ENCODE data around the gene MTUS2.

Gene MTUS2

DNA sequence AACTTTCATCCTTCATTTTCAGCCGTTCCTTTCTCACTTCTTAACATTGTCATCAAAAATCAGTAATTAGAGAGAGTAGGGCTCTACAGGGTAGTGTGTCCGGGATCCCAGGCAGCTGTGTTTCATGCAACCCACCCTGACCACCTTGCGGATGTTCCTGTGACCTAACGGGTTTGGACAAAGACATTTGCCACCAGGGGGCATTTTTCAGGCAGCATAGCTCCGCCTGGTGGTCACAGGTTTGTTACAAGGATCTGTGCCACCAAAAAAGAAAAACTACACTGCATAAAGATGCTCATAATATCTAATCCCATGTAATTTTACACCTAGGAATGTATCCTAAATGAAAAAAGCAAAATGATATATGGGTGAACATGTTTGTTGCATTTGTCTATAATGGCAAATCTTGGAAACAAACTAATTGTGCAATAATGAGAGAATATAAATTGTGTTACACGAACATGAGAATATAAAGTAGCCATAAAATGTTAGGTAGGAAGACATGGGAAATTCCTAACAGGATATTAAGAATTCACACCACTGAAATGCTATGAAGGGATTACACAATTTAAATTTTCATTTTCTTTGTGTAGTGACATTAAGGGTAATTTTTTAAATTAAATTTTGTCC, 652.3 kb downstream of the MTUS2 start:
- DNase-seq: peak; percentile 53
- H3K4me3 ChIP-seq (ENCODE audit: low read depth in 1 of 2, low read length in 2 of 2): no peak overlapping the region
- no peaks in the 10 kb centered on the region for H3K79me2 ChIP-seq (ENCODE audit: insufficient read depth, low read length)
- H3K27ac ChIP-seq (ENCODE audit: low read length): no peak overlapping the region
- no peaks in the 10 kb centered on the region for H4K20me1 ChIP-seq (ENCODE audit: insufficient read depth, low read length)
- no peaks in the 10 kb centered on the region for H3K27me3 ChIP-seq (ENCODE audit: insufficient read depth, low read length, poor library complexity)
- TF ChIP-seq, protein P1, sequence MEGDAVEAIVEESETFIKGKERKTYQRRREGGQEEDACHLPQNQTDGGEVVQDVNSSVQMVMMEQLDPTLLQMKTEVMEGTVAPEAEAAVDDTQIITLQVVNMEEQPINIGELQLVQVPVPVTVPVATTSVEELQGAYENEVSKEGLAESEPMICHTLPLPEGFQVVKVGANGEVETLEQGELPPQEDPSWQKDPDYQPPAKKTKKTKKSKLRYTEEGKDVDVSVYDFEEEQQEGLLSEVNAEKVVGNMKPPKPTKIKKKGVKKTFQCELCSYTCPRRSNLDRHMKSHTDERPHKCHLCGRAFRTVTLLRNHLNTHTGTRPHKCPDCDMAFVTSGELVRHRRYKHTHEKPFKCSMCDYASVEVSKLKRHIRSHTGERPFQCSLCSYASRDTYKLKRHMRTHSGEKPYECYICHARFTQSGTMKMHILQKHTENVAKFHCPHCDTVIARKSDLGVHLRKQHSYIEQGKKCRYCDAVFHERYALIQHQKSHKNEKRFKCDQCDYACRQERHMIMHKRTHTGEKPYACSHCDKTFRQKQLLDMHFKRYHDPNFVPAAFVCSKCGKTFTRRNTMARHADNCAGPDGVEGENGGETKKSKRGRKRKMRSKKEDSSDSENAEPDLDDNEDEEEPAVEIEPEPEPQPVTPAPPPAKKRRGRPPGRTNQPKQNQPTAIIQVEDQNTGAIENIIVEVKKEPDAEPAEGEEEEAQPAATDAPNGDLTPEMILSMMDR (IDR thresholded peaks at IDR 0.05; ENCODE audit: borderline replicate concordance, extremely low read depth, low read length, poor library complexity, severe bottlenecking): peak; percentile 79
- TF ChIP-seq EZH2 (IDR thresholded peaks at IDR 0.05; ENCODE audit: borderline replicate concordance, low read depth, low read length, severe bottlenecking): no peak
- no peaks in the 10 kb centered on the region for H3K4me1 ChIP-seq (ENCODE audit: insufficient read depth, low read length)
- ATAC-seq (ENCODE audit: insufficient read depth, low read depth): peak; percentile 63
- no peak overlapping the region for H3K9ac ChIP-seq (ENCODE audit: low read depth, low read length)
- H3K9me3 ChIP-seq (ENCODE audit: insufficient read depth, low read length, severe bottlenecking): no peaks in the 10 kb centered on the region
- H2AFZ ChIP-seq (ENCODE audit: low read depth, low read length): no peak overlapping the region
- no peak overlapping the region for H3K4me2 ChIP-seq (ENCODE audit: insufficient read depth, low read length)
- no peaks in the 10 kb centered on the region for H3K36me3 ChIP-seq (ENCODE audit: insufficient read depth, low read length)

DNA sequence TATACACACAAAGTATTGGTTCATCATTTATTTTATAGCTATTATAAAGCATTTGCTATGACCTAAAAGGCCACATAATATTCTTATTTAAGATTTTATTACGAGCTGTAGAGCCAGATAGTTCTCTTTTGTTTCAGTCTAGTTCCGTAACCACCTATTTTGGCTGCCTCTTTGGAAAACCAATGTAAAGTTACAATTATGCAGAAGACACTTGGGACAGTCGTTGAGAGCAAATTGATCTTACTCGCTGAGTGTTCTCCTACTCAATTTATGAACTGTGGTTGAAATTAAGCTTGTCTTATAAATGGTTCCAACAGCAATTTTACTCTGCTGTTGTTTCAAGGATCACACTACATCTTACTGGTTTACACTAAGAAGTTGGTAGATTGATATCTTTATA, 653.0 kb downstream of the MTUS2 start:
- Histone ChIP-seq H3K9ac (ENCODE audit: low read depth, low read length) (no peak overlapping the region), H3K4me3 (ENCODE audit: low read depth in 1 of 2, low read length in 2 of 2) (no peak overlapping the region), H3K36me3 (ENCODE audit: insufficient read depth, low read length) (no peaks in the 10 kb centered on the region), H3K4me2 (ENCODE audit: insufficient read depth, low read length) (no peak overlapping the region), H3K79me2 (ENCODE audit: insufficient read depth, low read length) (no peaks in the 10 kb centered on the region), H2AFZ (ENCODE audit: low read depth, low read length) (no peak overlapping the region), H3K4me1 (ENCODE audit: insufficient read depth, low read length) (no peaks in the 10 kb centered on the region), H3K27me3 (ENCODE audit: insufficient read depth, low read length, poor library complexity) (no peaks in the 10 kb centered on the region), H4K20me1 (ENCODE audit: insufficient read depth, low read length) (no peaks in the 10 kb centered on the region), H3K27ac (ENCODE audit: low read length) (no peak overlapping the region), H3K9me3 (ENCODE audit: insufficient read depth, low read length, severe bottlenecking) (no peaks in the 10 kb centered on the region)
- TF ChIP-seq, protein P1 (IDR thresholded peaks at IDR 0.05; ENCODE audit: borderline replicate concordance, extremely low read depth, low read length, poor library complexity, severe bottlenecking): no peak
- TF ChIP-seq EZH2 (IDR thresholded peaks at IDR 0.05; ENCODE audit: borderline replicate concordance, low read depth, low read length, severe bottlenecking): no peak
- DNase-seq (no peak), ATAC-seq (ENCODE audit: insufficient read depth, low read depth) (no peak)

DNA sequence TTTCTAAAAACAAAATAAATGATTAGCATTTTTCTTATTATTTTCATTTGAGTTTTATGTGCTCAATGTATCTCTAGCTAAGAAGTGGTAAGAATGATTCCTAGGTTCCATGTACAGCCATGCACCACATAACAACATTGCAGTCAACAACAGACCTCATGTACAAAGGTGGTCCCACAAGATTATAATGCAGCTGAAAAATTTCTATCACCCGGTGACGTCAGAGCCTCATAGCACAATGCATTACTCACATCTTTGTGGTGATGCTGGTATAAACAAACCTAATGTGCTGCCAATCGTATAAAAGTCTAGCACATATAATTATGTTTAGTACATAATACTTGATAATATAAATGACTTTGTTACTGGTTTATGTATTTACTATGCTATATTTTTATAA, 654.9 kb downstream of the MTUS2 start:
- no peak for ATAC-seq (ENCODE audit: insufficient read depth, low read depth)

More for the DNA sequence above, 654.9 kb downstream of the MTUS2 start:
- TF ChIP-seq, protein P1 (IDR thresholded peaks at IDR 0.05; ENCODE audit: borderline replicate concordance, extremely low read depth, low read length, poor library complexity, severe bottlenecking): no peak
- TF ChIP-seq EZH2 (IDR thresholded peaks at IDR 0.05; ENCODE audit: borderline replicate concordance, low read depth, low read length, severe bottlenecking): no peak
- Histone ChIP-seq H2AFZ (ENCODE audit: low read depth, low read length) (no peak overlapping the region), H3K9ac (ENCODE audit: low read depth, low read length) (no peak overlapping the region), H3K4me1 (ENCODE audit: insufficient read depth, low read length) (no peaks in the 10 kb centered on the region), H4K20me1 (ENCODE audit: insufficient read depth, low read length) (no peaks in the 10 kb centered on the region), H3K36me3 (ENCODE audit: insufficient read depth, low read length) (peaks cover under 1% of the 10 kb centered on the region; the same call in 1 of the 2 replicates), H3K4me3 (ENCODE audit: low read depth in 1 of 2, low read length in 2 of 2) (no peak overlapping the region), H3K9me3 (ENCODE audit: insufficient read depth, low read length, severe bottlenecking) (no peaks in the 10 kb centered on the region), H3K27ac (ENCODE audit: low read length) (no peak overlapping the region), H3K4me2 (ENCODE audit: insufficient read depth, low read length) (no peak overlapping the region), H3K79me2 (ENCODE audit: insufficient read depth, low read length) (no peaks in the 10 kb centered on the region), H3K27me3 (ENCODE audit: insufficient read depth, low read length, poor library complexity) (no peaks in the 10 kb centered on the region)
- DNase-seq: no peak

All from DND-41 (cell line).